HTERT RPE-1 (cell line): ENCODE measurements around the gene GSDMA.

ENCODE experiments used
- in situ Hi-C: fragments of 300-500 bp; cut with MboI; formaldehyde crosslinking; loops from 4 replicates; pipeline ENCODE4 v1.14.3; 2020; ENCODE audit warnings: low sequenced_read_pairs

GSDMA gene

DNA sequence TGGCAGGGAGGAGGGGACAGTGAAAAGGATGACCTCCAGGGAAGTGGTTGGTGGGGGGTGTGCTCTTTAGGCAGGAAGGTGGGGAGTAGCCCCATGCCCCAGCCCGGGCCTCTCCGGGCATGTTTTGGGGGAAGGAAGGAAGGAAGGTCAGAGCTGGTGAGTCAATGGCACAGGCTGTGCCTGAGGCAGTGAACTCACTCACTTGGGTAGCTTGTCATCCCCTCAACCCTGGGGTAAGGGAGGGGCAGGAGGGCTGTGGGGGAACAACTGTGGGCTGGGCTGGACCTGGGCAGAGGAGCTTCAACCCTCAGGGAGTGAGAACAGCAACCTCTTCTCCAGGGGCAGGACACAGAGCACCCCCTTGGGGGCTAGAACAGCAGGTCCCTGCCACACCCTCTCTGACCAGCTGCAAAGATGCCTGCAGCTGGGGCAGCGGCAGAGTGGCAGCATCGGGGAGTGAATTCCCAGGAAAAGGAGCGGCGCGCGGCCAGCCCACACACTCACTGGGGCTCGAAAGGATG lies 58.7 kb downstream of the GSDMA start:
- in situ Hi-C loops = no loop called here

DNA sequence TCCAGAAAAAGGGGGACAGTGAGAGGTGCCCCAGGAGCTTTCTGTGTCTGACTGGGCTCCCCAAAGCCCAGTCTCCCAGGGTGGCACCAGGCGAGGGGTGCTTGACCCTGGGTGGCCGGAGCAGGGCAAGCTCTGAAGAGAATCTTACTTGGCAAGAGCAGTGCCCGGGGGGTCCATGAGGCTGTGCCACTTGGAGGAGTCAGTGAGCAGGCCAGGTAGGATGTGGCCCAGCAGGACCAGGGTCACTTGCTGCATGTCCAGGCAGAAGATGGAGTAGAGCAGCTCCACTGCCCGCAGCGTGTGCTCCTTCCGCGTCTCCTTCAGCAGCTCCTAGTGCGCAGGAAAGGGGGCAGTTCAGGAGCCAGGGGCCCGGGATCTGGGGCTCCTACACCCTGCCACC lies 59.7 kb downstream of the GSDMA start:
- in situ Hi-C loops = no loop called here

DNA sequence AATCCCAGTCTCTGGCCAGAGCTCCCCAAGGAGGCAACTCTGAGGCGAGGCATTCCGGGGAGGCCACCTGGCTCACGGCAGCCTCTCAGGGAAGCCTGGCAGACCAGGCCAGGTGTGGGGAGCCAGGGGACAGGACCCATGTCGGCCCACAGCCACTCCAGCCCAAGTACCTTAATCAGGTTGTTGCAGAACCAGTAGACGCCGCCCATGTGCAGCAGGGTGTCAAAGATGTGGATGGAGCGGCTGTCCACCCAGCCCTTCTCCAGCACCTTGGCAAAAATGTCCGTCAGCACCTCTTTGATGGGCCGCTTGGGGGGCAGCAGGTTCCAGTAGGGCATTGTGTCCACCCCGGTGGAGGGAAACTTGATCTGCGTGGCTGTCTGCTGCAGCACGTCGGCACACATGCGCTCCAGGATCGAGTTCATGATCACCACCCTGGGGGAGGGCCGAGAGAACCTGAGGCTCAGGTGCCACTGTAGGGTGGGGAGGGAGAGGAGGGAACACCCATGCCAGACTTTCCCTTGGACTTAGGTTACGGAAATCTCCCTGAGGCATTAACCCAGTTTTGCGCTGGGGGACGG lies 60.2 kb downstream of the GSDMA start:
- in situ Hi-C loops = no loop called here

DNA sequence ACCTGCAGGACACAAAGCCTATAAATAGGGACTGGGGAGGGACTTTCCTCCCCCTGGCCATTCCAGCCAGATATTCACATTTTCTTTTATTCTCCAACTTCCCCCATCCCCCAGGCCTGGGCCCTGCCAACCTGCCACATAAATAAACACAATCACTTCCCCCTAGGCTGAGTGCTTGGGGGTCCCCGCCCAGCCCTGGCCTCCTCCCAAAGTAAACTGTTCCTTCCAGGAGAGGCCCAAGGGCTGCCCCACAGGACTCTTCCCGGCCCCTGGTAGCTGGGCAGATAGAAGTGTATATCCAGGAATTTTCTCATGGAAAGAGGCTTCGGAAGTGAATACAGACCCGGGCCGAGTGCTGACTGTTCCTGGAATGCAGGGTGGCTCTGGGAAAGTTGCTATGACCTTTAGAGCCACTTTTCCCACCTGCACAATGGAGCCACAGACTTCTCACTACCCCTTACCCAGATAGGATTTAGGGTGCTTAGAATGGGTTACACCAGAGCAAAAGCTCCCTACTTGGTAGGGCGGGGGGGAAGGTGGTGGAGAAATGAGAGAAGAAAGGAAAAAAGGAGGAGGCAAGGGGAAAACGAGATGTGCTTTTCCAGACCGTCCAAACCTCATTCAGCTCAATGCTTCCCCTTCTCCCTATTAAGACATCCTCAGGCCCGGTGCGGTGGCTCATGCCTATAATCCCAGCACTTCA lies 60.9 kb downstream of the GSDMA start:
- in situ Hi-C loops = no loop called here

DNA sequence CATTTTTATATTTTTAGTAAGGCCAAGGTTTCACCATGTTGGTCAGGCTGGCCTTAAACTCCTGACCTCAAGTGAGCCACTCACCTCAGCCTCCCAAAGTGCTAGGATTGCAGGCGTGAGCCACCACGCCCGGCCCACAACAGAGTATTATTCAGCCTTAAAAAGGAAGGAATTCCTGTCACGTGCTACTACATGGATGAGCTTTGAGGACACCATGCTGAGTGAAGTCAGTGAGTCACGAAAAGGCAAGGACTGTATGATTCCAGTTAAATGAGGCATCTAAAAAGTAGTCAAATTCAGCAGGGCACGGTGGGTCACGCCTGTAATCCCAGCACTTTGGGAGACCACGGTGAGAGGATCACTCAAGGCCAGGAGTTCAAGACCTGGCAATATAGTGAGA lies 62.1 kb downstream of the GSDMA start:
- in situ Hi-C loops = no loop called here

DNA sequence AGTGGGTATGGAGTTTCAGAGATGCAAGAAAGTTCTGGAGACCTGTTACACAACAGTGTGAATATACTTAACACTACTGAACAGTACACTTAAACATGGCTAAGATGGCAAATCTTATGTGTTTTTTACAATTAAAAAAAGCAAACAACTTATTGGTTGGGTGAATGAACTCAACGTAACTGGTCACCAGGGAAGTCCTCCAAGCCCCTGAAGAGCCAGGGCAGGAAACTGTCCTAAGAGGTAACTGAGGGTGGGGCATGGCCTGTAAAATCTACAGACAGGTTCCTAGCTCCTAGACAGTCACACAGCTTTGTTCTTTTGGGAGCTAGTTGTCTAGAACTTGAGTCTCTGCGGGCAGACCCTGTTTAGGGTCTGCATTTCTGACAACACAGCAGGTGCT lies 62.8 kb downstream of the GSDMA start:
- in situ Hi-C loops = no loop called here

DNA sequence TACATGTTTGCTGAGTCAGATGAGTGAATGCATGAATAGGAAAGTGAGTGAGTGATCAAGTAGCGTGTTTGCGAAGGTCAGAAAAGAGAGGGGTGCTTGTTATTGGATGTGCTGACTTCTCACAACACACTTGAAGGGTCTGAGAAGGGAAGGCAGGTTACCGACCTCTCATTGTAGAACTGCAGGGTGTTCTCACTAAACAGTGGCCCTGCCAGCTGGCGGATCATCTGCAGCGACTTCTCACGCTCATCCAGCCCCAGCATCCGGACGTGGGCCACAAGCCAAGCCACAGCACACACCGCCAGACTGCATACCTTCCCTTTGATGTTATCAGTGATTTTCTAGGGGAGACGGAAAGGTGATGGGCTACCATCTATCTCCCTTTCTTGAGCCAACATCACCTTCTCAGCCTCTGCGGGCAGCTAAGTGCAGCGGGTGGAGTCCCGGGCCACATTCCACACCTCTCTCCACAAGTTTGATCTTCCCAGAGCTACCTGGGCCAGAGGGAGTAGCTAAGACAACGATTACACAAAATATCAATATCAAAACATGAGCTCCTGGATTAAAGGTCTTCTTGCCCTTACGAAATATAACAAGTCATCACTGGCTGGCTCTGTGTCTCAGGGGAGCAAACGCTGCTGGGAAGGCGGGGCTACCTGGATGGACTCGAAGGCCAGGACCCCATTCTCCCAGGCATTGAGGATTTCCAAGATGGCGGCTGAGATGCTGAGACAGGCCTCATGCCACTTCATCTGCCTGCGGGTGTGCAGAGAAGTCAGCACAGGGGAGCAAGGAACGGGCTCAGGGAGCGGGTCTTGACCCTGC lies 63.4 kb downstream of the GSDMA start:
- in situ Hi-C loops = no loop called here

DNA sequence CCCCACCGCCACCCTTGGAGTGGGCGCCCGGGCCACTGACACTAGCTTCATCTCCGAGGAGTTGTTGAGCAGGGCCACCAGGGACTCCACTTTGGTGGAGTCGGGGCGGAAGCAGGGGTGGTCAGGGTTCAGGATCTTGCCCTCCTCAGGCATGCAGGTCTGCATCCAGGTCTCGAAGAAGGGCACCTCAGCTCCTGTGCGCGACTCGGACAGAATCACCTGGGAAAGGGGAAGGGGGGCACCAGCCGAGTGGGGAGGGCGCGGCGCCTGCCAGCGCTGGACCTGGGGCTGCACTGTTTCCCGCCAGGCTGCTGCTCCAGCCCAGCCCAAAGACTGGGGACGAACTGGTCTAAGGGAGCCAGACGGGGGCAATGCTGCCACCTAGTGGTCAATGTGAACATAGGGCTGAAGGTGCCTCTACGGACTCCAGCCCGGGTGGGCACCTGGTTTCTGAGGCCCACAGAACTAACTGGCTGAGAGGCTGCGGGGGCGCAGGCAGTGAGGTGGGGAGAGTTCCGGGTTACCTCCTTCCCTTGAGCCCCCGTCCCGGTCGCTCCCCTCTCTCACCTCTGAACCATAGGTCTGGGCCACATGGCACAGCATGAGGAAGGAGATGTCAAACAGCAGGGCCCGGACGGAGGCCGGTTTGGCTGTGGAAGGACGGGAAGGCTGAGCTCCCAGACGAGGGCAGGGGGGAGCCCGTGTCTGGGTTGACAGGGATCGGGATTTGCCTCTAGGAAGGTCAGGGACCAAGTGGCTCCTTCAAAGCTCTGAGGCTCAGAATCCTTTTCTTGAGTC lies 64.2 kb downstream of the GSDMA start:
- in situ Hi-C loops = no loop called here
